ENCODE measurements around the gene CLCN5.

- no peak for TF ChIP-seq POLR2A (IDR thresholded peaks at IDR 0.05; ENCODE audit: low read depth)
- no peak for TF ChIP-seq CTCF (IDR thresholded peaks at IDR 0.05)
- no peak for TF ChIP-seq EP300 (IDR thresholded peaks at IDR 0.05)
These were observed 55.8 kb downstream of the CLCN5 start for GRCh38 chrX:49978176-49978575.

Data from esophagus muscularis mucosa (tissue), 4 donors.